ENCODE data around the gene FAM184B.

- no peak for TF ChIP-seq CTCF (IDR thresholded peaks at IDR 0.05)
- TF ChIP-seq POLR2A (IDR thresholded peaks at IDR 0.05): no peak
Measured at GRCh38 chr4:17630228-17630627, 151.2 kb downstream of the FAM184B start.
